HEK293 (cell line): ENCODE measurements around the gene ARHGDIG.

Source experiments
- CTCF ChIA-PET: fragments of 350-600 bp; formaldehyde crosslinking; extraction: SDS; loops from one replicate; lab custom pipeline; 2021; ENCODE audit warnings: antibody characterized with exemption; lab: Yijun Ruan, JAX
- POLR2A ChIA-PET: fragments of 300-600 bp; formaldehyde crosslinking; extraction: SDS; loops from one replicate; lab custom pipeline; 2020; ENCODE audit warnings: antibody characterized with exemption, inconsistent platforms; lab: Yijun Ruan, JAX
- H3K27ac ChIP-seq: fragments of 200-500 bp; sonication (Bioruptor generic); 2 replicates; pipeline ENCODE4 v1.5.1; 2014; ENCODE audit warnings: low read depth, low read length, control low read depth, inconsistent platforms; ENCODE audit errors: extremely low read depth
- H3K36me3 ChIP-seq, 2 experiments: fragments of 200-500 bp in 1 of 2; sonication (Bioruptor generic) in 1 of 2; 1 replicate in 1 of 2; 2 replicates in 1 of 2; pipeline ENCODE4 v1.5.1; 2014 to 2017; ENCODE audit warnings: inconsistent platforms in 2 of 2, low read length in 2 of 2; ENCODE audit not compliant: control insufficient read depth in 2 of 2, insufficient read depth in 1 of 2
- H3K4me1 ChIP-seq: fragments of 200-500 bp; sonication (Bioruptor generic); 2 replicates; pipeline ENCODE4 v1.5.1; 2014; ENCODE audit warnings: mild to moderate bottlenecking, low read length, inconsistent platforms; ENCODE audit not compliant: control insufficient read depth, insufficient read depth
- H3K4me3 ChIP-seq: 2 replicates; pipeline ENCODE4 v1.5.1; 2011; ENCODE audit warnings: low read depth, mild to moderate bottlenecking, control low read depth, low read length, moderate library complexity
- H3K9me3 ChIP-seq: fragments of 200-500 bp; sonication (Bioruptor generic); 2 replicates; pipeline ENCODE4 v1.5.1; 2014; ENCODE audit warnings: low read depth, low read length, inconsistent platforms; ENCODE audit not compliant: control insufficient read depth, insufficient read depth
- KLF9 ChIP-seq: fragments of 450-650 bp; formaldehyde crosslinking; IDR thresholded peaks from 2 replicates; pipeline ENCODE4 v1.5.1; 2016; ENCODE audit warnings: missing biosample characterization, missing genetic modification characterization, low read depth
- SCRT1 ChIP-seq: fragments of 450-650 bp; formaldehyde crosslinking; IDR thresholded peaks from 2 replicates; pipeline ENCODE4 v1.5.1; 2016; ENCODE audit warnings: missing biosample characterization, missing genetic modification characterization, borderline replicate concordance
- SCRT2 ChIP-seq: fragments of 450-650 bp; formaldehyde crosslinking; IDR thresholded peaks from 2 replicates; pipeline ENCODE4 v1.5.1; 2016; ENCODE audit warnings: missing biosample characterization, missing genetic modification characterization
- SP2 ChIP-seq: fragments of 450-650 bp; formaldehyde crosslinking; IDR thresholded peaks from 2 replicates; pipeline ENCODE4 v1.5.1; 2016; ENCODE audit warnings: missing biosample characterization, missing genetic modification characterization
- ZFP3 ChIP-seq: fragments of 450-650 bp; formaldehyde crosslinking; IDR thresholded peaks from 2 replicates; pipeline ENCODE4 v1.5.1; 2016; ENCODE audit warnings: low read depth, missing biosample characterization, missing genetic modification characterization
- ZIC2 ChIP-seq: fragments of 450-650 bp; formaldehyde crosslinking; IDR thresholded peaks from 2 replicates; pipeline ENCODE4 v1.5.1; 2016; ENCODE audit warnings: missing biosample characterization, missing genetic modification characterization
- ZNF155 ChIP-seq: fragments of 450-650 bp; formaldehyde crosslinking; IDR thresholded peaks from 2 replicates; pipeline ENCODE4 v1.5.1; 2016; ENCODE audit warnings: missing biosample characterization, missing genetic modification characterization
- ZNF311 ChIP-seq: fragments of 450-650 bp; formaldehyde crosslinking; IDR thresholded peaks from 2 replicates; pipeline ENCODE4 v1.5.1; 2017; ENCODE audit warnings: missing biosample characterization, missing genetic modification characterization, borderline replicate concordance
- ZNF558 ChIP-seq: fragments of 450-650 bp; formaldehyde crosslinking; IDR thresholded peaks from 2 replicates; pipeline ENCODE4 v1.5.1; 2016; ENCODE audit warnings: missing biosample characterization, missing genetic modification characterization
- ZNF610 ChIP-seq: fragments of 450-650 bp; formaldehyde crosslinking; IDR thresholded peaks from 2 replicates; pipeline ENCODE4 v1.5.1; 2016; ENCODE audit warnings: missing biosample characterization, missing genetic modification characterization, borderline replicate concordance
- TF ChIP-seq, protein P1 (sequence below): fragments of 450-650 bp; formaldehyde crosslinking; IDR thresholded peaks from 2 replicates; pipeline ENCODE4 v1.5.1; 2016; ENCODE audit warnings: missing biosample characterization, missing genetic modification characterization
- TF ChIP-seq, protein P2 (sequence below): fragments of 450-650 bp; formaldehyde crosslinking; IDR thresholded peaks from 2 replicates; pipeline ENCODE4 v1.5.1; 2016; ENCODE audit warnings: missing biosample characterization, missing genetic modification characterization, borderline replicate concordance
- TF ChIP-seq, protein P3 (sequence below): fragments of 450-650 bp; formaldehyde crosslinking; IDR thresholded peaks from 2 replicates; pipeline ENCODE4 v1.5.1; 2016; ENCODE audit warnings: missing biosample characterization, missing genetic modification characterization

Gene ARHGDIG

DNA sequence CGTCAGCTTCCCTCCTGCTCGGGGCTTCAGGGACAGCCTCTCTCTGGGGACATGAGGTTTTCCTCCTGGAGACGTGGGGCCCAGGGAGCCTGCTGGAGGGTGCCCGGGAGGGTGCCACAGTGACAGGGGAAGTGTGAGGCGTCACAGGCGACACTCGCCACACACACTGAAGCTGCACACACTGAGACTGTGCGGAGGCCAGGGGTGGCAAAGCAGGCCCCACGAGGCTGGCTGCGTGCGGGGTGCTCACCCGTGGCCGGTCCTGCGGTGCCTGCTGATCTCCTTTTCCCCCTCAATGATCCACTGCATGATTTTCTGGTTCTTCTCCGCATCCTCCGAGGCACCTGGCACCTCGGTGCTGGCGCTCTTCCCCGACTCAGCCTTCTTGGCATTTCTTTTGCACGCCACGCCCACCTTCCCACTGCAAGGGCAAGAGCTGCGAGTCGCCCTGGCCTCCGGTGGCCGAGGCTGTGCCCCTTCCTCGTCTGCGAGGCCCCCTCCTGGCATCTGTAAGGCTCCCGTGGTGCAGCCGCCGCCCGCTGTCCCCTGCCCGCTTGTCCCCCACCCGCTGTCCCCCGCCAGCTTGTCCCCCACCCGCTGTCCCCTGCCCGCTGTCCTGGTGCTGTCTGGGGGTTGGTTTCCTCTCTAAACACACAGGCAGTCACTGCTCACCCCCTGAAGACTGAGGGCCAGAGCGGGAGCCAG, 16.6 kb downstream of the ARHGDIG start:
- Histone ChIP-seq H3K36me3 (peaks cover 0 to 42% of the 10 kb centered on the region in 2 experiments; a peak in 2 of 3 replicates), H3K9me3 (no peaks in the 10 kb centered on the region), H3K4me3 (no peak overlapping the region), H3K4me1 (no peaks in the 10 kb centered on the region), H3K27ac (no peak overlapping the region)
- TF ChIP-seq ZNF155 (no peak), KLF9 (peak; percentile 54; the same call in 1 of the 2 replicates)
- TF ChIP-seq, protein P1, sequence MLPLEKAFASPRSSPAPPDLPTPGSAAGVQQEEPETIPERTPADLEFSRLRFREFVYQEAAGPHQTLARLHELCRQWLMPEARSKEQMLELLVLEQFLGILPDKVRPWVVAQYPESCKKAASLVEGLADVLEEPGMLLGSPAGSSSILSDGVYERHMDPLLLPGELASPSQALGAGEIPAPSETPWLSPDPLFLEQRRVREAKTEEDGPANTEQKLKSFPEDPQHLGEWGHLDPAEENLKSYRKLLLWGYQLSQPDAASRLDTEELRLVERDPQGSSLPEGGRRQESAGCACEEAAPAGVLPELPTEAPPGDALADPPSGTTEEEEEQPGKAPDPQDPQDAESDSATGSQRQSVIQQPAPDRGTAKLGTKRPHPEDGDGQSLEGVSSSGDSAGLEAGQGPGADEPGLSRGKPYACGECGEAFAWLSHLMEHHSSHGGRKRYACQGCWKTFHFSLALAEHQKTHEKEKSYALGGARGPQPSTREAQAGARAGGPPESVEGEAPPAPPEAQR (tag by site-specific recombination) = no peak
- ChIA-PET CTCF (no interaction called here), POLR2A (no interaction called here)

DNA sequence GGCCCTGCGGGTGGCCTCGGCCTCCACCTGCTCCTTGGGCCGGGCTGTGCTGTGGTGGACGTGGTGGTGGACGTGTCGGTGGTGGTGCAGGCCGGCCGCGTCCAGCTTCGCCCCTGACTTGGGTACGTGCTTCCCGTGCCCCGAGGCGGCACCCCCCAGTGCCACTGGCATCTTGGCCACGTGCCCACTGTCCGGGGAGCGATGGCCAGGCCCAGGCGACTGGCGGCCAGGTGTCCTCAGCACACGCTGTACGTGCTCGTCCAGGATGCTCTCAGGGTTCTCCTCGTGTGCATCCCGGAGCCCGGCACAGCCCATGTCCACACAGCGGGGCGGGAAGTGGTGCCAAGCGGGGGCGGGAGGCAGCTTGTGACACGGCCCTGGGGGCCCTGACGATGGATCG, 17.4 kb downstream of the ARHGDIG start:
- POLR2A ChIA-PET = interaction anchor here (0.5 kb wide), 1 partner anchor 55 kb away, joined by 5 read pairs; the partner anchor contains the start of gene AXIN1
- H3K27ac ChIP-seq = no peak overlapping the region

DNA sequence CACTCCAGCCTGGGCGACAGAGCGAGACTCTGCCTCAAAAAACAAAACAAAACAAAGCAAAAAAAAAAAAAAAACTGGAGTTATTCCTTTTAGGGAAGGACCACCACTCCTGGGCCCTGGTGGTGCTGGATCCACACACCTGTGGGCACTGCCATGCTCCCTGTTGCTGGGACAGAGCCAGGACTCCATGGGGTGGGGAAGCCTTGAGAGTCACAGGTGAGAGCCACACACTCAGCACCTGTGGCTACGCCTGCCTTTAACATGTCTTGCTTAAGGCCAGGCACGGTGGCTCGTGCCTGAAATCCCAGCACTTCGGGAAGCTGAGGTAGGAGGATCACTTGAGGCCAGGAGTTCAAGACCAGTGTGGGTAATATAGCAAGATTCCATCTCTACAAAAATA, 20.8 kb downstream of the ARHGDIG start:
- TF ChIP-seq SCRT2 (tag by site-specific recombination) (peak; percentile 74), ZNF558 (tag by site-specific recombination) (no peak), ZIC2 (tag by site-specific recombination) (no peak), ZNF610 (tag by site-specific recombination) (no peak), SCRT1 (tag by site-specific recombination) (peak; percentile 96), SP2 (tag by site-specific recombination) (no peak), ZFP3 (no peak)
- TF ChIP-seq, protein P2, sequence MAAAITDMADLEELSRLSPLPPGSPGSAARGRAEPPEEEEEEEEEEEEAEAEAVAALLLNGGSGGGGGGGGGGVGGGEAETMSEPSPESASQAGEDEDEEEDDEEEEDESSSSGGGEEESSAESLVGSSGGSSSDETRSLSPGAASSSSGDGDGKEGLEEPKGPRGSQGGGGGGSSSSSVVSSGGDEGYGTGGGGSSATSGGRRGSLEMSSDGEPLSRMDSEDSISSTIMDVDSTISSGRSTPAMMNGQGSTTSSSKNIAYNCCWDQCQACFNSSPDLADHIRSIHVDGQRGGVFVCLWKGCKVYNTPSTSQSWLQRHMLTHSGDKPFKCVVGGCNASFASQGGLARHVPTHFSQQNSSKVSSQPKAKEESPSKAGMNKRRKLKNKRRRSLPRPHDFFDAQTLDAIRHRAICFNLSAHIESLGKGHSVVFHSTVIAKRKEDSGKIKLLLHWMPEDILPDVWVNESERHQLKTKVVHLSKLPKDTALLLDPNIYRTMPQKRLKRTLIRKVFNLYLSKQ = no peak
- no peaks in the 10 kb centered on the region for H3K4me1 ChIP-seq
- H3K27ac ChIP-seq = no peak overlapping the region
- no peaks in the 10 kb centered on the region for H3K9me3 ChIP-seq
- no peak overlapping the region for H3K4me3 ChIP-seq
- POLR2A ChIA-PET = no interaction called here
- CTCF ChIA-PET = no interaction called here
- H3K36me3 ChIP-seq = peaks cover 0 to 47% of the 10 kb centered on the region in 2 experiments; a peak in 2 of 3 replicates

More for the DNA sequence above, 17.4 kb downstream of the ARHGDIG start:
- Histone ChIP-seq H3K36me3 (peaks cover 0 to 42% of the 10 kb centered on the region in 2 experiments; a peak in 2 of 3 replicates), H3K4me1 (no peaks in the 10 kb centered on the region), H3K9me3 (no peaks in the 10 kb centered on the region), H3K4me3 (no peak overlapping the region)
- TF ChIP-seq, protein P3, sequence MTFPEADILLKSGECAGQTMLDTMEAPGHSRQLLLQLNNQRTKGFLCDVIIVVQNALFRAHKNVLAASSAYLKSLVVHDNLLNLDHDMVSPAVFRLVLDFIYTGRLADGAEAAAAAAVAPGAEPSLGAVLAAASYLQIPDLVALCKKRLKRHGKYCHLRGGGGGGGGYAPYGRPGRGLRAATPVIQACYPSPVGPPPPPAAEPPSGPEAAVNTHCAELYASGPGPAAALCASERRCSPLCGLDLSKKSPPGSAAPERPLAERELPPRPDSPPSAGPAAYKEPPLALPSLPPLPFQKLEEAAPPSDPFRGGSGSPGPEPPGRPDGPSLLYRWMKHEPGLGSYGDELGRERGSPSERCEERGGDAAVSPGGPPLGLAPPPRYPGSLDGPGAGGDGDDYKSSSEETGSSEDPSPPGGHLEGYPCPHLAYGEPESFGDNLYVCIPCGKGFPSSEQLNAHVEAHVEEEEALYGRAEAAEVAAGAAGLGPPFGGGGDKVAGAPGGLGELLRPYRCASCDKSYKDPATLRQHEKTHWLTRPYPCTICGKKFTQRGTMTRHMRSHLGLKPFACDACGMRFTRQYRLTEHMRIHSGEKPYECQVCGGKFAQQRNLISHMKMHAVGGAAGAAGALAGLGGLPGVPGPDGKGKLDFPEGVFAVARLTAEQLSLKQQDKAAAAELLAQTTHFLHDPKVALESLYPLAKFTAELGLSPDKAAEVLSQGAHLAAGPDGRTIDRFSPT (tag by site-specific recombination) = 0 out of 2 replicates have a peak, but pooled peaks have one; percentile 23
- TF ChIP-seq ZNF311 (tag by site-specific recombination) = no peak
- CTCF ChIA-PET = interaction anchor here (0.6 kb wide), 1 partner anchor 117 kb away, joined by 4 read pairs; no protein-coding TSS in a partner anchor
